Measurements from ENCODE around the gene TRAPPC8.

DNA sequence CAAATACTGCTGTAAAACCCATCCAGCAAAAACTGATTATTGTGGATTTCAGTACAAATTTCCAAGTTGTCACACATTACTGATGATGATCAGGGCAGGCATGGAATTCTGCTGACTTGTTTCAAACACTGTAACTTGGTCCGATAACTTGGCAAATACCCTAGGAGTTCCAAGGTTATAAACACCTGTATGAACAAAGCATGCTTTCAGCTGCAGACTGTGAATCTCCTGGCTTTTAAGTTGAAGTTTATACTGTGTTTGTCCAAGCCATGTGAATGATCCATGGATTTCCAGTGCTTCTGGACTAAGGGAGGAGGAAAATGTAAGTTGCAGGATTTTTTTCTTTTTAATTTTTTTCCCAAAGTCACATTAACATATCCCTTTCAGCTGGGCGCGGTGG lies 112.2 kb downstream of the TRAPPC8 start:
- TF ChIP-seq, protein P1, sequence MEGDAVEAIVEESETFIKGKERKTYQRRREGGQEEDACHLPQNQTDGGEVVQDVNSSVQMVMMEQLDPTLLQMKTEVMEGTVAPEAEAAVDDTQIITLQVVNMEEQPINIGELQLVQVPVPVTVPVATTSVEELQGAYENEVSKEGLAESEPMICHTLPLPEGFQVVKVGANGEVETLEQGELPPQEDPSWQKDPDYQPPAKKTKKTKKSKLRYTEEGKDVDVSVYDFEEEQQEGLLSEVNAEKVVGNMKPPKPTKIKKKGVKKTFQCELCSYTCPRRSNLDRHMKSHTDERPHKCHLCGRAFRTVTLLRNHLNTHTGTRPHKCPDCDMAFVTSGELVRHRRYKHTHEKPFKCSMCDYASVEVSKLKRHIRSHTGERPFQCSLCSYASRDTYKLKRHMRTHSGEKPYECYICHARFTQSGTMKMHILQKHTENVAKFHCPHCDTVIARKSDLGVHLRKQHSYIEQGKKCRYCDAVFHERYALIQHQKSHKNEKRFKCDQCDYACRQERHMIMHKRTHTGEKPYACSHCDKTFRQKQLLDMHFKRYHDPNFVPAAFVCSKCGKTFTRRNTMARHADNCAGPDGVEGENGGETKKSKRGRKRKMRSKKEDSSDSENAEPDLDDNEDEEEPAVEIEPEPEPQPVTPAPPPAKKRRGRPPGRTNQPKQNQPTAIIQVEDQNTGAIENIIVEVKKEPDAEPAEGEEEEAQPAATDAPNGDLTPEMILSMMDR (IDR thresholded peaks at IDR 0.05): no peak
- no peak for TF ChIP-seq POLR2A (IDR thresholded peaks at IDR 0.05)

Data from lower leg skin (tissue), 3 donors.